Measurements from ENCODE around the gene DLEC1.
"Not testable (repeated sequence)": the region's sequence is repeated elsewhere in the genome, so short reads cannot be mapped to it uniquely, and the experiment has no call there.

The DLEC1 gene

GRCh38 chr3:38046821-38047220, 7.8 kb downstream of the DLEC1 start:
- DNase-seq: no peak

GRCh38 chr3:38047896-38048295, 8.9 kb downstream of the DLEC1 start:
- DNase-seq: no peak

GRCh38 chr3:38049358-38050126, 10.5 kb downstream of the DLEC1 start:
- no peak for DNase-seq

GRCh38 chr3:38051131-38051530, 12.1 kb downstream of the DLEC1 start:
- DNase-seq: no peak

DNA sequence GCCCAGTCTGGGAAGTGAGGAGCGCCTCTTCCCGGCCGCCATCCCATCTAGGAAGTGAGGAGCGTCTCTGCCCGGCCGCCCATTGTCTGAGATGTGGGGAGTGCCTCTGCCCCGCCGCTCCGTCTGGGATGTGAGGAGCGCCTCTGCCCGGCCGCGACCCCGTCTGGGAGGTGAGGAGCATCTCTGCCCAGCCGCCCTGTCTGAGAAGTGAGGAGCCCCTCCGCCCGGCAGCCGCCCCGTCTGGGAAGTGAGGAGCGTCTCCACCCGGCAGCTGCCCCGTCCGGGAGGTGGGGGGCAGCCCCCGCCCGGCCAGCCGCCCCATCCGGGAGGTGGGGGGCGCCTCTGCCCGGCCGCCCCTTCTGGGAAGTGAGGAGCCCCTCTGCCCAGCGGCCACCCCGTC, 14.3 kb downstream of the DLEC1 start:
- not testable (repeated sequence) for DNase-seq

- not testable (repeated sequence) for DNase-seq
These were observed 14.9 kb downstream of the DLEC1 start for GRCh38 chr3:38053813-38054498.

- no peak for DNase-seq
These were observed 15.5 kb downstream of the DLEC1 start for GRCh38 chr3:38054499-38055001.

GRCh38 chr3:38059148-38059547, 20.1 kb downstream of the DLEC1 start:
- no peak for DNase-seq

DNA sequence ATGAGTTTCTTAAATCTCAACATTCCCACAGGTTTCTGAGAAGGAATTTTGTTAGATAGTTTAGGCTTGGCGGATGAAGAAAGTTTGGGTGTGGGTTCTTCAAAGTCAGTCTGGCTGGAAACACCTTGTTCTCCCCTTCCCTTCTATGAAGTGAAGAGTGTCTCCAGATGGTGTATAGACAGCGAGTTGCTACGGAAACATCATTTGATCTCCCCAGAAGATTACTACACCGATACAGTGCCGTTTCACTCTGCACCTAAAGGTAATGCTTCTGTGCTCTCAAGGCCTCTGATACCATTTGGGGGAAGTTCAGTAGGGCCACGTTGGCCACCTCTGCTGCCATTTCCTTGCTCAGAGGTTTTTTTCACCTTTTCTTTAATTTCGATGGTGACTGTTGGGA, 20.6 kb downstream of the DLEC1 start:
- DNase-seq: no peak

GRCh38 chr3:38062809-38063208, 23.8 kb downstream of the DLEC1 start:
- no peak for DNase-seq

DNA sequence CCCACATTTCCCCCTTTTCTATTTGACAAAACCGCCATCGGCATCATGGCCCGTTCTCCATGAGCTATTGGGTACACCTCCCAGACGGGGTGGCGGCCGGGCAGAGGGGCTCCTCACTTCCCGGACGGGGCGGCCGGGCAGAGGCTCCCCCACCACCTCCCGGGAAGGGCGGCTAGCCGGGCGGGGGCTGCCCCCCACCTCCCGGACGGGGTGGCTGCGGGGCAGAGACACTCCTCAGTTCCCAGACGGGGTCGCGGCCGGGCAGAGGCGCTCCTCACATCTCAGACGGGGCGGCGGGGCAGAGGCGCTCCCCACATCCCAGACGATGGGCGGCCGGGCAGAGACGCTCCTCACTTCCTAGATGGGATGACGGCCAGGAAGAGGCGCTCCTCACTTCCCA, 25.4 kb downstream of the DLEC1 start:
- not testable (repeated sequence) for DNase-seq

DNA sequence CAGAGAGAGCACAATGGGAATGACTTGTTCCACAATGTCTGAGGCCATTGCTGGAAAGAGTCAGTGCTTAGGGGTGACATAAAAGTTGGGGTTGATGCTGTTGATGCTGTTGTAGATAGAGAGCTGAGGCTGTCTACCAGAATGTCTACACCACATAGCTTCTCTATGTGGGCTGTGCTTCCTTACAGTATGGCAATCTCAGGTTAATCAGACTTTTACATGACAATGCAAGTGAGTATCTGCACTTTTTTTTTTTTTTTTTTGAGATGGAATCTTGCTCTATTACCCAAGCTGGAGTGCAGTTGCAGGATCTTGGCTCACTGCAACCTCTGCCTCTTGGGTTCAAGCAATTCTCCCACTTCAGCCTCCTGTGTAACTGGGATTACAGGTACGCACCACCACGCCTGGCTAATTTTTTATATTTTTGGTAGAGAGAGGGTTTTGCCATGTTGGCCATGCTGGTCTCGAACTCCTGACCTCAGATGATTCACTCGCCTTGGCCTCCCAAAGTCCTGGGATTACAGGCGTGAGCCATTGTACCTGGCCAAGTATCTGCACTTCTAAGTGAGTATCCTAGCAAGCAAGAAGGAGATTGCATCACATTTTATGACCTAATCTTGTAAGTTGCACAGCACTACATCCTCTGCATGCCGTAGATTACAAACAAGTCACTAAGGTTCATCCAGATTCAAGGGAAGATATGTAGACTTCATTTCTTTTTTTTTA, 28.7 kb downstream of the DLEC1 start:
- DNase-seq: no peak

DNA sequence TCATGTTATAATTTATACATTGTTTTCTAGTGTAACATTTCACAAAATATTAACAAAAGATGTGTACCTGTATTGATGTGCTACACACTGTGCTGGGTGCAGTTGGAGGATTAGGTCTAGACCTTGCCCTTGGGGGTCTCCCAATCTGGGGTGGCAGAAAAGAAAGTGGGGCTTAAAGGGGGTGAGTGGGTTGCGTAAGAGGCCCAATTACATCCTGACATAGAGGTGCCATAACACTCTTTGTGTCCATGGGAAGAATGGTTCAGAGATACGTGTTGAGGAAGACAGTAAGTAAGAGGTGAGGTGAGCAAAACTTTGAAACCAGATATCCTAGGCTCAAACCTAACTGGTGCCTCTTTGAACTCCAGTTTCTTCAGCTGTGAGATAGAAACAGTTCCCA, 31.0 kb downstream of the DLEC1 start:
- no peak for DNase-seq

DNA sequence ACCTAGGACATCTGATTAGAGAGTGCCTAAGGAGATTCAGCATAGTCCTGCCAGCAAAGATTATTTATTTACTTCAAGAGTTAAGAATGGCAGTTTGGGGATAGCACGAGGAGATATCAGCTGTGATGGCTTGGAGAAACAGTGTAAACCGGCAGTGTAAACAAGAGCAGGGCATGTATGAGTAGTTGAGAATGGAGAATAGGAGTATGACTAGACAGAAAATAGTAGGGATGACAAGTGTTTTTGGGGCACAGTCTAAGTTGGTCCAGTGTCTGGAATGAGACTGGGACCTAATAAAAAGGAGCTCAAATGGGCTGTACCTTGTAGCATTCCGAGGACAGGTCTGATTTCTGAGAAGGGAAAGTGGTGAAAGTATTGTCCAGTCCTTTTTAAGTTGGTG, 38.1 kb downstream of the DLEC1 start:
- DNase-seq: not testable (repeated sequence)

GRCh38 chr3:38082296-38082695, 43.3 kb downstream of the DLEC1 start:
- DNase-seq: not testable (repeated sequence)

DNA sequence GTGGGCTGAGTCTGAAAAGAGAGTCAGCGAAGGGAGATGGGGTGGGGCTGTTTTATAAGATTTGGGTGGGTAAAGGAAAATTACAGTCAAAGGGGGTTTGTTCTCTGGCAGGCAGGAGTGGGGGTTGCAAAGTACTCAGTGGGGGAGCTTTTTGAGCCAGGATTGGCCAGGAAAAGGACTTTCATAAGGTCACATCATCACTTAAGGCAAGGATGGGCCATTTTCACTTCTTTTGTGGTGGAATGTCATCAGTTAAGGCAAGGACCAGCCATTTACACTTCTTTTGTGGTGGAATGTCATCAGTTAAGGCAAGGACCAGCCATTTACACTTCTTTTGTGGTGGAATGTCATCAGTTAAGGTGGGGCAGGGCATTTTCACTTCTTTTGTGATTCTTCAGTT, 44.2 kb downstream of the DLEC1 start:
- DNase-seq: not testable (repeated sequence)

GRCh38 chr3:38083871-38084333, 44.9 kb downstream of the DLEC1 start:
- no peak for DNase-seq

- DNase-seq: peak; percentile 27
These were observed 45.6 kb downstream of the DLEC1 start for GRCh38 chr3:38084334-38085310.

- no peak for DNase-seq
These were observed 46.4 kb downstream of the DLEC1 start for GRCh38 chr3:38085311-38085942.

- no peak for DNase-seq
These were observed 46.9 kb downstream of the DLEC1 start for GRCh38 chr3:38085943-38086324.

DNA sequence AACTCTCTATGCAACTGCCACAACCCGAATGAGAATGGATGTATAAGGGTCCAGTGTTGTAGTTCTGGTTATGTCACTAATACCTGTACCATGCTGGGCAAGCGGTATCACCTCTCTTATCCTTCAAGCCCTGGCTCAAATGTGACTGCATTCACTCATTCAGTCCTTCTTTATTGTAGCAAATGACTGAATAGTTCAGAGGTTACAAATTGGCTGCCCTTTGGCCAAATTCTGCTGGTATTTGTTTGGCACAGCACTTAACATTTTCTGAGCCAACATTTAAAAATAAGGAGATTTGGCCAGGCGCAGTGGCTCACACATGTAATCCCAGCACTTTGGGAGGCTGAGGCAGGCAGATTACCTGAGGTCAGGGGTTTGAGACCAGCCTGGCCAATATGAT, 47.5 kb downstream of the DLEC1 start:
- no peak for DNase-seq

DNA sequence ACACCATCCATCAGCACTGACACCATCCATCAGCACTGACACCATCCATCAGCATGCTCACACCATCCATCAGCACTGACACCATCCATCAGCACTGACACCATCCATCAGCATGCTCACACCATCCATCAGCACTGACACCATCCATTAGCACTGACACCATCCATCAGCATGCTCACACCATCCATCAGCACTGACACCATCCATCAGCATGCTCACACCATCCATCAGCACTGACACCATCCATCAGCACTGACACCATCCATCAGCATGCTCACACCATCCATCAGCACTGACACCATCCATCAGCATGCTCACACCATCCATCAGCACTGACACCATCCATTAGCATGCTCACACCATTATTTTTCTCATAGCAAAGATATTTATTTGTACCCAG, 48.3 kb downstream of the DLEC1 start:
- DNase-seq: not testable (repeated sequence)

Data from CD4-positive, alpha-beta T cell treated with Interferon gamma for 1 hour (primary cell).